ENCODE results near the gene BCAS3. TPM values are rescaled to one million over a fixed set of nuclear protein-coding genes. Genes with fewer than 3 reads are reported as not detected.

Gene BCAS3
- total RNA-seq, 1 donor: 23.7 TPM

- DNase-seq (ENCODE audit: low read depth): peak; percentile 58
- TF ChIP-seq CTCF (IDR thresholded peaks at IDR 0.05; ENCODE audit: insufficient read depth, low read depth, low read length): no peak
- no peak overlapping the region for H3K4me3 ChIP-seq (ENCODE audit: low read depth, low read length)
Observed at GRCh38 chr17:61255647-61256046, 578.0 kb downstream of the BCAS3 start.

- DNase-seq (ENCODE audit: low read depth): peak; percentile 43
- H3K4me3 ChIP-seq (ENCODE audit: low read depth, low read length): no peak overlapping the region
- TF ChIP-seq CTCF (IDR thresholded peaks at IDR 0.05; ENCODE audit: insufficient read depth, low read depth, low read length): peak; percentile 21
Observed at GRCh38 chr17:61259360-61259759, 581.7 kb downstream of the BCAS3 start.

- TF ChIP-seq CTCF (IDR thresholded peaks at IDR 0.05; ENCODE audit: insufficient read depth, low read depth, low read length): no peak
Observed at GRCh38 chr17:61260071-61260797, 582.6 kb downstream of the BCAS3 start.

GRCh38 chr17:61261001-61261637 is 583.5 kb downstream of the BCAS3 start:
- TF ChIP-seq CTCF (IDR thresholded peaks at IDR 0.05; ENCODE audit: insufficient read depth, low read depth, low read length): no peak
- peak; percentile 75 for DNase-seq (ENCODE audit: low read depth)
- no peak overlapping the region for H3K4me3 ChIP-seq (ENCODE audit: low read depth, low read length)

More at GRCh38 chr17:61260071-61260797, 582.6 kb downstream of the BCAS3 start:
- DNase-seq (ENCODE audit: low read depth): peak; percentile 97
- no peak overlapping the region for H3K4me3 ChIP-seq (ENCODE audit: low read depth, low read length)

GRCh38 chr17:61265397-61265796 is 587.7 kb downstream of the BCAS3 start:
- no peak overlapping the region for H3K4me3 ChIP-seq (ENCODE audit: low read depth, low read length)
- DNase-seq (ENCODE audit: low read depth): no peak
- TF ChIP-seq CTCF (IDR thresholded peaks at IDR 0.05; ENCODE audit: insufficient read depth, low read depth, low read length): no peak

- no peak overlapping the region for H3K4me3 ChIP-seq (ENCODE audit: low read depth, low read length)
- no peak for DNase-seq (ENCODE audit: low read depth)
- no peak for TF ChIP-seq CTCF (IDR thresholded peaks at IDR 0.05; ENCODE audit: insufficient read depth, low read depth, low read length)
Observed at GRCh38 chr17:61267847-61268246, 590.2 kb downstream of the BCAS3 start.
